ENCODE data around the gene NEAT1.
A peak's percentile ranks its signal among the peaks of the same experiment; 100 is the strongest.

- no peak for TF ChIP-seq CTCF (IDR thresholded peaks at IDR 0.05 in 4 of 5, conservative IDR thresholded peaks at IDR 0.05 in 1 of 5)
- peak in 1 of 2 donors; percentile 26 for TF ChIP-seq POLR2A (IDR thresholded peaks at IDR 0.05)
These were observed 17.8 kb upstream of the NEAT1 start for GRCh38 chr11:65404638-65405339.

All from gastrocnemius medialis (tissue), 4 donors.